Suprapubic skin (tissue), 4 donors: ENCODE measurements around the gene UBE2K.

Source experiments
- CTCF ChIP-seq, 2 donors: fragments of 200-600 bp in 1 of 2; fragments of 450-650 bp in 1 of 2; sonication (generic) in 1 of 2; IDR thresholded peaks; one replicate each; pipeline ENCODE4 v1.5.1; 2016 to 2019; ENCODE audit warnings: antibody characterized with exemption in 2 of 2, mild to moderate bottlenecking in 1 of 2, moderate library complexity in 1 of 2
- EP300 ChIP-seq: sonication (generic); formaldehyde crosslinking; IDR thresholded peaks from one replicate; pipeline ENCODE4 v1.6.1; 2017; ENCODE audit warnings: antibody characterized with exemption
- POLR2A ChIP-seq, 2 donors: fragments of 450-650 bp; IDR thresholded peaks; one replicate each; pipeline ENCODE4 v1.6.1; 2017; ENCODE audit warnings: antibody characterized with exemption in 2 of 2, mild to moderate bottlenecking in 2 of 2, moderate library complexity in 2 of 2
- POLR2AphosphoS5 ChIP-seq, 3 donors: sonication (generic); formaldehyde crosslinking; IDR thresholded peaks; one replicate each; pipeline ENCODE4 v1.6.1; 2017; ENCODE audit warnings: antibody characterized with exemption in 3 of 3

- no peak for TF ChIP-seq POLR2A (IDR thresholded peaks at IDR 0.05)
- TF ChIP-seq CTCF (IDR thresholded peaks at IDR 0.05) = no peak
- no peak for TF ChIP-seq POLR2AphosphoS5 (IDR thresholded peaks at IDR 0.05)
- no peak for TF ChIP-seq EP300
Observed at GRCh38 chr4:39698424-39699009, 581 bp downstream of the UBE2K start.
